GM18498 (cell line): ENCODE results near the gene MACROD2.
A peak's percentile ranks its signal among the peaks of the same experiment; 100 is the strongest.
"Not testable (repeated sequence)": the region's sequence is repeated elsewhere in the genome, so short reads cannot be mapped to it uniquely, and the experiment has no call there.

Experiments
- ATAC-seq: cut with Tn5 transposase; IDR thresholded peaks from one replicate; pipeline ENCODE4 v1.9.1; 2021; ENCODE audit warnings: mild to moderate bottlenecking, moderate library complexity; ENCODE audit not compliant: unreplicated experiment

MACROD2 gene

GRCh38 chr20:15799871-15800270 is 1804.6 kb downstream of the MACROD2 start:
- no peak for ATAC-seq

- no peak for ATAC-seq
Observed at GRCh38 chr20:15802020-15802419, 1806.7 kb downstream of the MACROD2 start.

- no peak for ATAC-seq
Observed at GRCh38 chr20:15805154-15805553, 1809.8 kb downstream of the MACROD2 start.

DNA sequence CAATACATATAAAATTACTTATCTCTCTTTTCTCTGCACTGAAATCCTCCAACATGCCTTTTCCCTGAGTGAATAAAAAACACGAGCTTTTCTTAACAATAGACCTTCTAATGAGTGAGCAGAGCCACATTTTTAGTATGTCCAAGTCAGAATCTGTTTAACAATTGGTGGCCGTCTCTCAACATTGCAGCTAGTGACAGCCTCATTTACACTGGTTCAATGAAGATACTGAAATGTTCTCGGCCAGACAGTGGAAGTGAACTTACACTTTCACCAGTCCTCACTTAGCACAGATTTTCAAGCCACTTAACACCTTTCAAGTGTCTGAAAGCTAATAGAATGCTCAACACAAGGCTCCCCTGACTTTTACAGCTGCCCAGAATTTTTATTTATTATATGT is 1810.8 kb downstream of the MACROD2 start:
- ATAC-seq: no peak

DNA sequence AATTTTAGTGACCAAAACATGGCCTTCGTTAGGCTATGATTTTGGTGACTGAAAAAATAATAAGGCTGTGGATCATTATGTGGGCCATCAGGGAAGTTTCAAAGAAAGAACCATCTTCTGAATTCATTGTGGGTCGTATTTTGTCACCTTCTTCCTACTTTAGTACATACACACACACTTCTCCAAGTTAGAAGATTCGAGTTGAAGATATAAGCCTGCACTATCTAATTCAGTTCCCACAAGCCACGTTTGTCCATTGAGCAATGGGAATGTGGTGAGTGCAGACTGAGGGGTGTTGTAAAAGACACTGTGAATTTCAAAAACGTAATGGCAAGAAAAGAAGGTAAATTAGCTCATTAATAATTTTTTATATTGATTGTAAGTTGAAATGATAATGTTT is 1812.0 kb downstream of the MACROD2 start:
- no peak for ATAC-seq

DNA sequence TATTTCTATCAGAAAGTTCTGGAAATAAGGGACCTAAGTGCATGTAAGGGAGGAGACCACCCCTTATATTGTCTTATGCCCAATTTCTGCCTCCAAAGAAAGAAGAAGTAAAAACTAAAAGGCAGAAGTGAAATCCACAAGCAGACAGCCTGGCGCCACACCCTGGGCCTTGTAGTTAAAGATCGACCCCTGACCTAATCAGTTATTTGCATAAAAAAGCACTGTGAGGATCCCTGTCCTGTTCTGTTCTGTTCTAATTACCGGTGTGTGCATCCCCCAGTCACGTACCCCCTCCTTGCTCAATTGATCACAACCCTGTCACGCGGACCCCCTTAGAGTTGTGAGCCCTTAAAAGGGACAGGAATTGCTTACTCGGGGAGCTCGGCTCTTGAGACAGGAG is 1812.5 kb downstream of the MACROD2 start:
- ATAC-seq: not testable (repeated sequence)

DNA sequence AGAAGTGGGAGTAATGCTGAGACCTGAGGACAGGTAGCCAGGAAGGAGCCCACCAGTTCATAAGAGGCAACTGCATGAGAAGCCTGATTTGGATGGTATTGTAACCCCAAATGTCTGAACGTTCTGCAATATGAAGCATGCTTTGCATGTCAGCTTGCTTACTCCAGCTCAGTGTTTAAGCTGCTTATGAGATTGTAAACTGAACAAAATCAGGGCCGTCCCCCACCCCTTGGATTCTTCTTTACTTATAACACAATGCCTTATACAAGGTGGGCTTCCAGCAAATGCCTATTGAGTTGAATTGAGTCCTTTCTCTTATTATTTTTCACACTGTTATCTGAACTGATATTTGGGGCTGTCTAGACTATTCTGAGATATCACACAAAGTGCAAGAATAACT is 1816.6 kb downstream of the MACROD2 start:
- ATAC-seq: no peak

DNA sequence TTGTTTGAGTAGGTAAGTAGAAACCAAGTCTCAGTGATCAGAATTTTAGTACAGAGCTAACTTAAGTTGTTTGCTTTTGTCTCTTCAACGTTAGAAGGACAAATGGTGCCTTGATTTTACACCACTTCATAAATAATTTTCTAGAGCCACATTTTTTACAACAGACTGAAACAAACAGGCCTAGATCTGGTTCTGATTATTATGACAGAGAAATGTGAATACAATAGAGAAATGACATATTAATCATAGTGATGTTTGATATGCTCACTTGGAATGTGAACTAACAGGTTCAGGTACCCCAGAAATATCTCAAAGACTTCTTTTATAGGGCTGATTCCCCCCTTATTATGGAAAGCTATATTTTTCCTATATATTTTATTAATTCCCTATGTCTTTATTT is 1817.4 kb downstream of the MACROD2 start:
- no peak for ATAC-seq

DNA sequence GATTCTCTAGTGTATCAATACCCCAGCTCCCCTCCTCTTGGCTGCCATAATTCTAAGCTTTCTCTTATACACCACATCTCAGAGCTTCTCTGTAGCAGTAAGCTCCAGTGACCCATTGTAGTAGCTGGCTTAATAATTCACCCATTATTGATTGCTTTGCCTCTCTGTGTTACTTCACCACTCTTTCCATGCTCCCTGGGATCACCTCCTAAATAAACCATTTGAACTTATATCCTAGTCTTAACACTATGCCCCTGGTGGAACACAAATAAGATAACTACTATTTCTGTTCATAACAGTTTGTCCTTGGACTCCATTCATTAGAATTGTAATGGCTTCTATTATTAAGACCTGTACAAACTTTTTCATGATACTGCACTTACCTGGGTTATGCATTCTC is 1819.0 kb downstream of the MACROD2 start:
- no peak for ATAC-seq

DNA sequence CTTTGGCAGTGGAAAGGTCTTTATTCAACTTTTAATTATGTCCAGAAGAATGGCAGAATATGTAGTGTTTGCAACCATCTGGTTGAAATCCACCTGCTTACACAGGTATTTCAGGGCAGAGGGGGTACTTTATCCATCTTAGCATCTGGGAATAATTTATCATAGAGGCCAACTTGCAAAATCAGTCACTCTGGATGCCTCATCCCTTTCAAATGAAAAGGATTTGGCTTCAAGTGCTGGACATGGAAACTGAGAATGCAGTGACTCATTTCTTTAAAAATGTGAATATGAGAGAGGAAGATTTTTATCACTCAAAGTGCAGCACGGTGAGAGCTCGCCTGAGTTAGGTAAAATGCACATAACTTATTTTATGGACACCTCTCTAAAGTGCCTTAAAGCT is 1819.6 kb downstream of the MACROD2 start:
- no peak for ATAC-seq

DNA sequence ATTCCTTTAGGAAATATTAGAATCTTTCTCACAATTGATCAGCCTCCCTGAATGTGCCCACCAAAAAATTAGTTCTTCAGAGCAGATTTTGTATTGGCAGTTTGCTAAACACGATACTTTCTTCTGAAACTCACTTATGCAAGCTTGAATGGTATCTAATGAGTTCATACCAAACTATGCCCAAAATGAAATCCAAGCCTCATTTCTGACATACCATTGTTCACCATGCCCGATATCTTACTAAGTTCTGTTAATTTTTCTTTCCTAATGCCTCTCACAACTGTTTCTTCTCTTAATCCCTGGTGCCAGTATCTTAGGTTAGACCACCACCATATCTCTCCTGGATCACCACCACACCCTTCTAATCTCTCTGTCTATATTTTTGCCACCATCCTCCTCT is 1822.0 kb downstream of the MACROD2 start:
- ATAC-seq: no peak

DNA sequence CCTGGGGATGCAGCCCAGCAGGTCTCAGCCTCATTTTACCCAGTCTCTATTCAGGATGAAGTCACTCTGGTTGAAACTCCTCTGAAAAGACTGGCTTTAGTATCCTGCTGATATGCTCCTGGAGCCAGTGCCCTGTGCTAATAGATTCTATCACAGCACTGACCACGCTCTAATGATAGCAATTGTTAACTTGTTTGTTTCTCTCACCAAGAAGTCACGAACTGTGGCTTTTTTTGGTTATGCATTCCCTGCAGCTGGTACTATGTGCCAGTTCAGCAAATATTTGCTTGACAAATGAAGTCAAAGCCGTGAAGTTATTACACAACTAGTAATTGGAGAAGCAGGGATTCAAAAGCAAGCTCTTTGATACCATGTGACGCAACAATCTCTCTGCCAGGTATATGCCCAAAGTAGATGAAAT is 1823.3 kb downstream of the MACROD2 start:
- ATAC-seq: no peak

DNA sequence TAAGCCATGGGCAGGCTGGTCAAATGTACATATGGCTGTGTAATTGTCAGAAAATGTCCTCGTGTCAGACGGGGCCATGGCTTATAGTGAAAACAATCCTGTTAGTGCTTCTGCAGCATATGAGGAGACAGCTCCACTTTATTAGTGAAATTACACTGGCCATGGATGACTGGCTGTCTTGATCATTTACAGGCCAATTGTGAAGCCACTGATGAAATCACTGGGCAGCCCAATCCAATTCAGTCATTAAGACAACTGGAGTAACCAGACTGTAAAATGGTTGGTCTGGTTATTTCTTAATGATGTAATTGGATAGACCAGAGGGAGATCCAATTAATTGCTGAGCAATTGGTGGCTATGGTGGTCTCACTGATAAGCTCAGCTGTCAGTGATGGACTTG is 1828.4 kb downstream of the MACROD2 start:
- no peak for ATAC-seq

- no peak for ATAC-seq
Observed at GRCh38 chr20:15827628-15828027, 1832.3 kb downstream of the MACROD2 start.

DNA sequence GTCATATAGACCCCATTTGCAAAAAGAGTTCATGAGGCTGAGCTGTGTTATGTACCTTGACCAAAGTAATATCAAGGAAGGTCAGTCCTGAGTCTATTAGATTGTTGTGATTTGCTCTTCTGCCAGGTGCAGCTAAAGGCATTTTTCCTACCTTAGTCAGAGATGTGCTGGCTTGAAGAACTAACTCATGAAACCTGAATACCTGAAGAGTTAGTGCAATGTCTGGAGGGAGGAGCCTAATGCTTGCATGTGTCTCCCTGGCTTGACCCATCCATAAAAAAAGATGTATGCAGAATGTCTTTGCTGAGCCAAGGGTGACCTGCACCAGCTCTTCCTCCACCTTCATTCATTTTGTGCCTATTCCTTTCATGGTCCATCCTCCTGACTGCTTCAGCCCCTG is 1835.9 kb downstream of the MACROD2 start:
- no peak for ATAC-seq

DNA sequence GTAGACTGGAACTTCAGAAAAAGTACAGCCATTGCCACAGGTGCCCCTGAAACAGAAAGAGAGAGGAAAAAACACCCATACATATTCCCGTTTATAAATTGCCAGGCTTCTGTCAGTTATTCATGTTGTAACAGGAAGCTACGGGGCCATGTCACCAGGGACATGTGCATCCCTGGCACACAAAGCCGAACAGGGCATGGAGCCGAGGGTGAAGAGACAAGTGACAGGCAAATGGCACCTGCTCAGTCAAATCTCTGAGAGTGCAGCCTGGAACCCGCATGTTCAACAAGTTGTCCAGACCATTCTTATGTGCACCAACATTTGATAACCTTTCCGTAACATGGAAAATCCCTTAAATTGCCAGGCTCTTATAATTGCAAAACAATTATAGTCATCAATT is 1837.2 kb downstream of the MACROD2 start:
- ATAC-seq: no peak

GRCh38 chr20:15834857-15835256 is 1839.5 kb downstream of the MACROD2 start:
- ATAC-seq: no peak

GRCh38 chr20:15835811-15836210 is 1840.5 kb downstream of the MACROD2 start:
- no peak for ATAC-seq

- no peak for ATAC-seq
Observed at GRCh38 chr20:15836634-15837033, 1841.3 kb downstream of the MACROD2 start.

DNA sequence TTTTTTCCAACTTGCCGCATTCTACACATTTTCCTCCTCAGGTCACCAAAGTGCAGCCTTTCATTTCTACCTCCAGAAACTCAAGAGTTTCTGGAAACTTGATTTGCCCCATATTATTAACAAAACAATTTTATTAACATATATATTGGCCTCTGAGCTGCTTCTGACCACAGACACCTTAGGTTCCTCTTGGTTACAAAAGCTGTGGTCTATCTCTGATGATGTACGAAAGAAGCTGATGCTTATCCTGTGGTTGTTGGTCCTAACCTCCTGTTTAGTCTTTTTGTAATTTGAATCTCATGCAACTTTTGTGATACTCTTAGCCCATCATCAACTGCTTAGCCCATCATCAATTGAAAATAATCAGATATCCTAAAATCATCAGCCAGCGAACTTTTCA is 1842.2 kb downstream of the MACROD2 start:
- no peak for ATAC-seq

DNA sequence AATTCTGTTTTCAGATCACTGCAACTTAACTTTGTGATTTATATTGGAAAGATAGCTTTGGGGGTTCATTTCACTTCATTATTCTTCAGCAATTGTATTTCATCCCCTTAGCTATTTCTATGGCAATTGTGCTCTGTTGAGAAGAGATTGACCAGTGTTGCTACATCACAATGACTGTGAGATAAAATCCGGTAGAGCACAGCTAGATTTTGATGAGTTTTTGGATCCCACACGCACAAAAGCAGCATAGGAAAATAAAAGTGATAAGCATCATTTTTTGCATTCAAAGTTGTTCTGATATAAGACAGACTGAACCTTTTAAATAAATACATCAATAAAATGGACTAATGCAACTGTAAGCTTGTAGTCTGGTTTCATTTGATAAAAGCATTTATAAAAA is 1843.2 kb downstream of the MACROD2 start:
- no peak for ATAC-seq

DNA sequence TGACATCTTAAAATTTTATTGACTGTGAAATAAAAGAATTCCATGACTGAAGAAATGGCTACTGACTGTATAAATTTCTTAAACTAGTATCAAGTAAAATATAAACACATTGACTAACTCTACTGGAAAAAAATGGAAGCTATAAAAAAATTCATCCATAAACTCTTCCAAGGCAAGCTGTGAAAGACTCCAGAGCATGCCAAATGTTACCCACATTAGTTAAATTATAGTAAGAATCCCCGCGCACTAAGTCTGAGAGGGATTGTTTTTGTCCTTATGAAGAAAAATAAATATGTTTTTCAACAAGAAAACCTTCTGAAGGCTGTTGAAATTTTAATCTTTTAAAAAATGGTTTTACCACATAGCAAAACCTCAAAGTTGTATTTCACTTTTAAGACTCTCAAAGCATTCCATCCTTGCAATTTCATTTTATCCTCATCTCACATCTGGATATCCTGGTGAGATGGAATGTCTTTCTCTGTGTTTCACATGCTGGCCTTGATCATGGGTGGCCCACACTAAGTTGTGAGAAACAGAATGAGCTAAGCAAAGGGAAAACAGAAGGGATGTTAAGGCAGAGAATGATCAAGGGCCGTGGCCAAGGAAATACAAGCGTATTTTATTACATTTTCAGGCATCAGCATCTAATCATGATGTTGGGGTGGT is 1845.5 kb downstream of the MACROD2 start:
- ATAC-seq: no peak

DNA sequence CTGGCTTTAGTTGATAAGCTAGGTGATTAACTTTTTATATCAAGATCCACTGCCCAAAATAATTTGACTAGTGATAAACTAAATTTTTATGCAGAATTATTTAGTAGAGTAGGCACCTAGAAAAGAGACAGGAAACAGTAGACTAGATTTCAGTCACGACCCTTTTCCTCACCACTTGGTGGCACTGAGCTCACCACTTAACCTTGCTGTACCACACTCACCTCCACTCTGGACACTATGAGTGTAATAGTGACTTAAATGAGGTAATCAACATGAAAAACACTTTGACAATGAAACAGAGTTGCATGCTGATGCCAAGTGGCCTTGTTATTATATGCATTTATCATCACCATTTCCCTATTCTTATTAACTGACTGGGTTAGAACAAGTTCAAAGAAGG is 1847.6 kb downstream of the MACROD2 start:
- ATAC-seq: peak; percentile 72
